ENCODE measurements around the gene ANK2. TPM values are rescaled to one million over a fixed set of nuclear protein-coding genes. Genes with fewer than 3 reads are reported as not detected.

The ANK2 gene
- total and polyA plus RNA-seq, 4 donors, result 231 to 512 (median 262) TPM

DNA sequence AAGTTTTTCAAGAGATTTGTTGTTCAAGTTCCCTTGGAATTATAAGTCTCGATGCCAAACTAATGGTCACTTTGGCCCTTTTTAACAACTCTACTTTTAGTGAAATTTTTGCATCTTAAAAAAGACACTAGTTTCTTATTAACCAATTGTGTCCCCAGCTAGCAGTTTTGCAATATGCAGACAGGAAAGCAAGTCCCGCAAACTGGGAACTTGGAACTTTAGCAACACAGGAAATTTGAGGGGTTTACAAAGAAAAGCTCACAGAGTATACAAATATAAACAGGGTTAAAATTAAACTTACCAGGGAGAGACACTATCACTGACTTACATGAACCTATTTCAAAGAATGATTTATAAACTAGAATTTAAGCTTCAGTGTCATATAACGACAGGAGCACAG, 137.9 kb downstream of the ANK2 start:
- no CpG with 5 or more reads among the region's 3 CpGs for WGBS (ENCODE audit: insufficient coverage)
- Histone ChIP-seq H3K4me1 (ENCODE audit: control insufficient read depth, insufficient read depth, low read length) (no peaks in the 10 kb centered on the region), H3K9me3 (ENCODE audit: control insufficient read depth, insufficient read depth, low read length) (peaks cover 2% of the 10 kb centered on the region), H3K4me3 (ENCODE audit: low read depth, low read length) (no peak overlapping the region), H3K36me3 (ENCODE audit: control insufficient read depth, insufficient read depth, low read length) (no peaks in the 10 kb centered on the region), H3K27me3 (ENCODE audit: control insufficient read depth, insufficient read depth, low read length) (no peaks in the 10 kb centered on the region), H3K27ac (ENCODE audit: low read depth, low read length) (no peak overlapping the region)
- no peak for DNase-seq (ENCODE audit: low read depth in 4 of 6, low spot score in 6 of 6)

GRCh38 chr4:113189546-113189945, 140.1 kb downstream of the ANK2 start:
- DNase-seq (ENCODE audit: low read depth in 4 of 6, low spot score in 6 of 6), result no peak
- no peak overlapping the region for H3K27ac ChIP-seq (ENCODE audit: low read depth, low read length)
- no peaks in the 10 kb centered on the region for H3K4me1 ChIP-seq (ENCODE audit: control insufficient read depth, insufficient read depth, low read length)
- H3K27me3 ChIP-seq (ENCODE audit: control insufficient read depth, insufficient read depth, low read length), result no peaks in the 10 kb centered on the region
- WGBS (ENCODE audit: insufficient coverage), result 83% methylated on average over 1 of the region's 4 CpGs
- peaks cover 2% of the 10 kb centered on the region for H3K9me3 ChIP-seq (ENCODE audit: control insufficient read depth, insufficient read depth, low read length)
- no peak overlapping the region for H3K4me3 ChIP-seq (ENCODE audit: low read depth, low read length)
- H3K36me3 ChIP-seq (ENCODE audit: control insufficient read depth, insufficient read depth, low read length), result no peaks in the 10 kb centered on the region

- no peaks in the 10 kb centered on the region for H3K4me1 ChIP-seq (ENCODE audit: control insufficient read depth, insufficient read depth, low read length)
- H3K36me3 ChIP-seq (ENCODE audit: control insufficient read depth, insufficient read depth, low read length), result no peaks in the 10 kb centered on the region
- no peaks in the 10 kb centered on the region for H3K27me3 ChIP-seq (ENCODE audit: control insufficient read depth, insufficient read depth, low read length)
- 83% methylated on average over 2 of the region's 4 CpGs for WGBS (ENCODE audit: insufficient coverage)
- H3K27ac ChIP-seq (ENCODE audit: low read depth, low read length), result no peak overlapping the region
- H3K9me3 ChIP-seq (ENCODE audit: control insufficient read depth, insufficient read depth, low read length), result no peaks in the 10 kb centered on the region
- DNase-seq (ENCODE audit: low read depth in 4 of 6, low spot score in 6 of 6), result no peak
- no peak overlapping the region for H3K4me3 ChIP-seq (ENCODE audit: low read depth, low read length)
Observed at GRCh38 chr4:113209153-113209552, 159.7 kb downstream of the ANK2 start.

GRCh38 chr4:113209652-113210320, 160.3 kb downstream of the ANK2 start:
- 85% methylated on average over 2 of the region's 3 CpGs for WGBS (ENCODE audit: insufficient coverage)
- Histone ChIP-seq H3K9me3 (ENCODE audit: control insufficient read depth, insufficient read depth, low read length) (no peaks in the 10 kb centered on the region), H3K27ac (ENCODE audit: low read depth, low read length) (no peak overlapping the region), H3K4me3 (ENCODE audit: low read depth, low read length) (no peak overlapping the region), H3K36me3 (ENCODE audit: control insufficient read depth, insufficient read depth, low read length) (no peaks in the 10 kb centered on the region), H3K27me3 (ENCODE audit: control insufficient read depth, insufficient read depth, low read length) (no peaks in the 10 kb centered on the region), H3K4me1 (ENCODE audit: control insufficient read depth, insufficient read depth, low read length) (no peaks in the 10 kb centered on the region)
- peak in 1 of 6 donors; percentile 31 for DNase-seq (ENCODE audit: low read depth in 4 of 6, low spot score in 6 of 6)

DNA sequence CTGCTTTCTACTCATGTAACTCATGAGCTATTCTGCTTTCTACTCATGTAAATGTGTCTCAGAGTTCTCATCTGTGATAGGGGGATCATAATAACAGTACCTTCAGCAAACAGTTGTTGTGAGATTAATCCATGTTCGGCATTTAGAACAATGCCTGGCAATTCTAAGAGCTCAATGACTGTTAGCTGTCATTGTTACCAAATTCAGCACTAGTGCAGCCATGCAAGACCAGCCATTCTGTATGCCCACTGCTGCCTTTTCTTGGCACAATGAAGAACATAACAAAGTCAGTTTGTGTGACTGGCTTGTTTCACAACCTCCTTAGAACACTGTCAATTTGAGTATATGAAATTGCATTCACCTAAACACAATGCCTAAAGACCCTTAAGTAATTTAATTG, 163.2 kb downstream of the ANK2 start:
- no peaks in the 10 kb centered on the region for H3K4me1 ChIP-seq (ENCODE audit: control insufficient read depth, insufficient read depth, low read length)
- no peak overlapping the region for H3K4me3 ChIP-seq (ENCODE audit: low read depth, low read length)
- H3K27ac ChIP-seq (ENCODE audit: low read depth, low read length), result no peak overlapping the region
- no peaks in the 10 kb centered on the region for H3K36me3 ChIP-seq (ENCODE audit: control insufficient read depth, insufficient read depth, low read length)
- peak in 1 of 6 donors; percentile 42 for DNase-seq (ENCODE audit: low read depth in 4 of 6, low spot score in 6 of 6)
- no peaks in the 10 kb centered on the region for H3K27me3 ChIP-seq (ENCODE audit: control insufficient read depth, insufficient read depth, low read length)
- no peaks in the 10 kb centered on the region for H3K9me3 ChIP-seq (ENCODE audit: control insufficient read depth, insufficient read depth, low read length)
- WGBS (ENCODE audit: insufficient coverage), result 22% methylated on average over 1 of the region's 1 CpG

GRCh38 chr4:113221990-113222389, 172.5 kb downstream of the ANK2 start:
- no peaks in the 10 kb centered on the region for H3K9me3 ChIP-seq (ENCODE audit: control insufficient read depth, insufficient read depth, low read length)
- no peaks in the 10 kb centered on the region for H3K36me3 ChIP-seq (ENCODE audit: control insufficient read depth, insufficient read depth, low read length)
- H3K27ac ChIP-seq (ENCODE audit: low read depth, low read length), result no peak overlapping the region
- no peaks in the 10 kb centered on the region for H3K4me1 ChIP-seq (ENCODE audit: control insufficient read depth, insufficient read depth, low read length)
- H3K27me3 ChIP-seq (ENCODE audit: control insufficient read depth, insufficient read depth, low read length), result no peaks in the 10 kb centered on the region
- H3K4me3 ChIP-seq (ENCODE audit: low read depth, low read length), result no peak overlapping the region
- 80% methylated on average over 1 of the region's 2 CpGs for WGBS (ENCODE audit: insufficient coverage)
- no peak for DNase-seq (ENCODE audit: low read depth in 4 of 6, low spot score in 6 of 6)

DNA sequence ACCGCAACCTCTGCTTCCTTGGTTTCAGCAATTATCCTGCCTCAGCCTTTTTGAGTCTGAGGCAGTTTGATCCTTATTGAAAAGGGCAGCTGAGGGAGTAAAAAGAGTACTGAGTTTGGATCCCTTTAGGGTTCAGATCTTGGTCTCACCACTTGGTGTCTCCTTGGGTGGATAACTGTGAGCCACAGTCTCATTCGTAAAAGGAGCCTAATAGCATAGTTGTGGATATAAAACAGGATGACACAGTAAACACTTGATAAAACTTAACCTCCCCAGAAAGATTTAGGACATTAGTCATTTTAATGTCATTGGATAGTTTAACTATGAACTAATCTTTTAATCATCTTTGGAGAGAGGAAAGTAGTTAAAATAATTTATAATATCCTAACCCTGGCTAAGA, 173.0 kb downstream of the ANK2 start:
- no peaks in the 10 kb centered on the region for H3K9me3 ChIP-seq (ENCODE audit: control insufficient read depth, insufficient read depth, low read length)
- no peaks in the 10 kb centered on the region for H3K36me3 ChIP-seq (ENCODE audit: control insufficient read depth, insufficient read depth, low read length)
- H3K4me1 ChIP-seq (ENCODE audit: control insufficient read depth, insufficient read depth, low read length), result no peaks in the 10 kb centered on the region
- DNase-seq (ENCODE audit: low read depth in 4 of 6, low spot score in 6 of 6), result no peak
- H3K27me3 ChIP-seq (ENCODE audit: control insufficient read depth, insufficient read depth, low read length), result no peaks in the 10 kb centered on the region
- WGBS (ENCODE audit: insufficient coverage), result 100% methylated on average over 1 of the region's 2 CpGs
- H3K4me3 ChIP-seq (ENCODE audit: low read depth, low read length), result no peak overlapping the region
- no peak overlapping the region for H3K27ac ChIP-seq (ENCODE audit: low read depth, low read length)

- Histone ChIP-seq H3K27ac (ENCODE audit: low read depth, low read length) (no peak overlapping the region), H3K4me3 (ENCODE audit: low read depth, low read length) (no peak overlapping the region), H3K36me3 (ENCODE audit: control insufficient read depth, insufficient read depth, low read length) (no peaks in the 10 kb centered on the region), H3K9me3 (ENCODE audit: control insufficient read depth, insufficient read depth, low read length) (no peaks in the 10 kb centered on the region), H3K4me1 (ENCODE audit: control insufficient read depth, insufficient read depth, low read length) (no peaks in the 10 kb centered on the region), H3K27me3 (ENCODE audit: control insufficient read depth, insufficient read depth, low read length) (no peaks in the 10 kb centered on the region)
- 100% methylated on average over 1 of the region's 2 CpGs for WGBS (ENCODE audit: insufficient coverage)
- no peak for DNase-seq (ENCODE audit: low read depth in 4 of 6, low spot score in 6 of 6)
Observed at GRCh38 chr4:113223001-113223400, 173.5 kb downstream of the ANK2 start.

DNA sequence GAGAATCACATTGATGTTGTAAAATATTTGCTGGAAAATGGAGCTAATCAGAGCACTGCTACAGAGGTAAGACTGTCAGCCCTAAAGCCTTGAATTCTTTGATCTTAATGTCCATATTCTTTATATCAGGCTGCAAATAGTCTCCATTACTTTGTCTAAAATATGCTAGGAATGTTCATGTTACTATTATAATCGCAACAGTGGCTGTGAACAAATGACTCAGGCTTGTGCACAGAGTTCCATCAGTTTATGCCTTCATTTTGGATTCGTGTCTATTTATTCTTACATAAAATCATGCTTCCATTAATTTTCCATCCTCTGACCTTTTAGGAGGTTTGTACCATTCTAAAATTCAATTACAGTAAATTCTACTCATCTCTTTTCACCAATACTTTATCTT, 182.7 kb downstream of the ANK2 start:
- no peak overlapping the region for H3K4me3 ChIP-seq (ENCODE audit: low read depth, low read length)
- H3K4me1 ChIP-seq (ENCODE audit: control insufficient read depth, insufficient read depth, low read length), result no peaks in the 10 kb centered on the region
- no peak for DNase-seq (ENCODE audit: low read depth in 4 of 6, low spot score in 6 of 6)
- WGBS (ENCODE audit: insufficient coverage), result 100% methylated on average over 1 of the region's 2 CpGs
- no peaks in the 10 kb centered on the region for H3K36me3 ChIP-seq (ENCODE audit: control insufficient read depth, insufficient read depth, low read length)
- no peaks in the 10 kb centered on the region for H3K9me3 ChIP-seq (ENCODE audit: control insufficient read depth, insufficient read depth, low read length)
- no peak overlapping the region for H3K27ac ChIP-seq (ENCODE audit: low read depth, low read length)
- H3K27me3 ChIP-seq (ENCODE audit: control insufficient read depth, insufficient read depth, low read length), result no peaks in the 10 kb centered on the region

GRCh38 chr4:113236916-113237315, 187.5 kb downstream of the ANK2 start:
- H3K4me3 ChIP-seq (ENCODE audit: low read depth, low read length), result no peak overlapping the region
- no peak for DNase-seq (ENCODE audit: low read depth in 4 of 6, low spot score in 6 of 6)
- H3K36me3 ChIP-seq (ENCODE audit: control insufficient read depth, insufficient read depth, low read length), result no peaks in the 10 kb centered on the region
- H3K9me3 ChIP-seq (ENCODE audit: control insufficient read depth, insufficient read depth, low read length), result no peaks in the 10 kb centered on the region
- no peak overlapping the region for H3K27ac ChIP-seq (ENCODE audit: low read depth, low read length)
- no peaks in the 10 kb centered on the region for H3K27me3 ChIP-seq (ENCODE audit: control insufficient read depth, insufficient read depth, low read length)
- no peaks in the 10 kb centered on the region for H3K4me1 ChIP-seq (ENCODE audit: control insufficient read depth, insufficient read depth, low read length)
- WGBS (ENCODE audit: insufficient coverage), result 85% methylated on average over 4 of the region's 5 CpGs

Data from spinal cord (tissue), 10 donors.